Keratinocyte (primary cell): Measurements from ENCODE around the gene HDHD5.

ENCODE experiments used
- EZH2 ChIP-seq: IDR thresholded peaks from one replicate; pipeline ENCODE4 v1.6.1; 2012; ENCODE audit warnings: inconsistent platforms, mild to moderate bottlenecking, low read length, moderate library complexity
- TF ChIP-seq, protein P1 (sequence below), 3 experiments: IDR thresholded peaks in 1 of 3; conservative IDR thresholded peaks in 1 of 3; optimal IDR thresholded peaks in 1 of 3; 2 replicates in 2 of 3; 3 replicates in 1 of 3; pipeline versions ENCODE3 to v1.5.1; 2011; ENCODE audit warnings: low read length in 3 of 3, mild to moderate bottlenecking in 3 of 3, moderate library complexity in 2 of 3, control low read depth in 1 of 3, inconsistent platforms in 1 of 3; ENCODE audit not compliant: insufficient read depth in 2 of 3; ENCODE audit errors: extremely low read depth in 1 of 3

GRCh38 chr22:17194213-17194612 is 35.1 kb upstream of the HDHD5 start:
- TF ChIP-seq, protein P1, sequence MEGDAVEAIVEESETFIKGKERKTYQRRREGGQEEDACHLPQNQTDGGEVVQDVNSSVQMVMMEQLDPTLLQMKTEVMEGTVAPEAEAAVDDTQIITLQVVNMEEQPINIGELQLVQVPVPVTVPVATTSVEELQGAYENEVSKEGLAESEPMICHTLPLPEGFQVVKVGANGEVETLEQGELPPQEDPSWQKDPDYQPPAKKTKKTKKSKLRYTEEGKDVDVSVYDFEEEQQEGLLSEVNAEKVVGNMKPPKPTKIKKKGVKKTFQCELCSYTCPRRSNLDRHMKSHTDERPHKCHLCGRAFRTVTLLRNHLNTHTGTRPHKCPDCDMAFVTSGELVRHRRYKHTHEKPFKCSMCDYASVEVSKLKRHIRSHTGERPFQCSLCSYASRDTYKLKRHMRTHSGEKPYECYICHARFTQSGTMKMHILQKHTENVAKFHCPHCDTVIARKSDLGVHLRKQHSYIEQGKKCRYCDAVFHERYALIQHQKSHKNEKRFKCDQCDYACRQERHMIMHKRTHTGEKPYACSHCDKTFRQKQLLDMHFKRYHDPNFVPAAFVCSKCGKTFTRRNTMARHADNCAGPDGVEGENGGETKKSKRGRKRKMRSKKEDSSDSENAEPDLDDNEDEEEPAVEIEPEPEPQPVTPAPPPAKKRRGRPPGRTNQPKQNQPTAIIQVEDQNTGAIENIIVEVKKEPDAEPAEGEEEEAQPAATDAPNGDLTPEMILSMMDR (optimal IDR thresholded peaks at IDR 0.05 in 1 of 3, IDR thresholded peaks at IDR 0.05 in 1 of 3, conservative IDR thresholded peaks at IDR 0.05 in 1 of 3; ENCODE audit: extremely low read depth in 1 of 3, insufficient read depth in 2 of 3, low read length in 3 of 3): no peak
- no peak for TF ChIP-seq EZH2
